Suprapubic skin (tissue), 4 donors: ENCODE data around the gene GDAP1L1. TPM values are rescaled to one million over a fixed set of nuclear protein-coding genes. Genes with fewer than 3 reads are reported as not detected.
"Not testable (repeated sequence)": the region's sequence is repeated elsewhere in the genome, so short reads cannot be mapped to it uniquely, and the experiment has no call there.

Source experiments
- DNase-seq, 2 donors: peaks; one replicate each; pipeline ENCODE4 v3.0.0-alpha.2; 2019; ENCODE audit warnings: low spot score in 2 of 2
- H3K27ac ChIP-seq: fragments of 200-600 bp; sonication (generic); one replicate; pipeline ENCODE4 v1.5.1; 2019
- H3K27me3 ChIP-seq: fragments of 200-600 bp; sonication (generic); one replicate; pipeline ENCODE4 v1.5.1; 2019
- H3K36me3 ChIP-seq: fragments of 200-600 bp; sonication (generic); one replicate; pipeline ENCODE4 v1.5.1; 2019
- H3K4me1 ChIP-seq: fragments of 200-600 bp; sonication (generic); one replicate; pipeline ENCODE4 v1.5.1; 2019
- H3K4me3 ChIP-seq: fragments of 200-600 bp; sonication (generic); one replicate; pipeline ENCODE4 v1.5.1; 2019; ENCODE audit warnings: mild to moderate bottlenecking
- H3K9me3 ChIP-seq: fragments of 200-600 bp; sonication (generic); one replicate; pipeline ENCODE4 v1.5.1; 2019
- CTCF ChIP-seq, 2 donors: fragments of 200-600 bp in 1 of 2; fragments of 450-650 bp in 1 of 2; sonication (generic) in 1 of 2; IDR thresholded peaks; one replicate each; pipeline ENCODE4 v1.5.1; 2016 to 2019; ENCODE audit warnings: antibody characterized with exemption in 2 of 2, mild to moderate bottlenecking in 1 of 2, moderate library complexity in 1 of 2
- EP300 ChIP-seq: sonication (generic); formaldehyde crosslinking; IDR thresholded peaks from one replicate; pipeline ENCODE4 v1.6.1; 2017; ENCODE audit warnings: antibody characterized with exemption
- POLR2A ChIP-seq, 2 donors: fragments of 450-650 bp; IDR thresholded peaks; one replicate each; pipeline ENCODE4 v1.6.1; 2017; ENCODE audit warnings: antibody characterized with exemption in 2 of 2, mild to moderate bottlenecking in 2 of 2, moderate library complexity in 2 of 2
- POLR2AphosphoS5 ChIP-seq, 3 donors: sonication (generic); formaldehyde crosslinking; IDR thresholded peaks; one replicate each; pipeline ENCODE4 v1.6.1; 2017; ENCODE audit warnings: antibody characterized with exemption in 3 of 3
- WGBS: methylation state at CpG from one replicate; pipeline ENCODE4 v1.1.5; 2018; 5-methylcytosine and 5-hydroxymethylcytosine counted together
- total RNA-seq, 4 donors: library from RNA; depleted of rRNA; stranded (reverse); fragments of >200 nt; gene quantifications; one replicate each; pipeline ENCODE4 v1.1.0, GENCODE V29; 2016

Gene GDAP1L1
- total RNA-seq, 4 donors from 2014 or later, result not detected

- no peaks in the 10 kb centered on the region for H3K36me3 ChIP-seq
- H3K9me3 ChIP-seq, result no peaks in the 10 kb centered on the region
- no peaks in the 10 kb centered on the region for H3K27me3 ChIP-seq
- no peak for TF ChIP-seq EP300
- no peak for TF ChIP-seq CTCF (IDR thresholded peaks at IDR 0.05)
- no peak for TF ChIP-seq POLR2AphosphoS5 (IDR thresholded peaks at IDR 0.05)
- TF ChIP-seq POLR2A (IDR thresholded peaks at IDR 0.05), result no peak
- no peak for DNase-seq
- WGBS, result 92% methylated on average over 6 of the region's 6 CpGs
- H3K27ac ChIP-seq, result no peak overlapping the region
- H3K4me3 ChIP-seq, result no peak overlapping the region
- no peaks in the 10 kb centered on the region for H3K4me1 ChIP-seq
These were observed 13.6 kb upstream of the GDAP1L1 start for GRCh38 chr20:44233436-44234016.

GRCh38 chr20:44234566-44235317 lies 12.4 kb upstream of the GDAP1L1 start:
- Histone ChIP-seq H3K36me3 (no peaks in the 10 kb centered on the region), H3K9me3 (no peaks in the 10 kb centered on the region), H3K27me3 (no peaks in the 10 kb centered on the region), H3K27ac (no peak overlapping the region), H3K4me3 (no peak overlapping the region), H3K4me1 (no peaks in the 10 kb centered on the region)
- 90% methylated on average over 14 of the region's 14 CpGs for WGBS
- DNase-seq, result no peak
- no peak for TF ChIP-seq POLR2AphosphoS5 (IDR thresholded peaks at IDR 0.05)
- no peak for TF ChIP-seq EP300
- no peak for TF ChIP-seq POLR2A (IDR thresholded peaks at IDR 0.05)
- no peak for TF ChIP-seq CTCF (IDR thresholded peaks at IDR 0.05)

- DNase-seq, result no peak
- 96% methylated on average over 2 of the region's 2 CpGs for WGBS
- no peaks in the 10 kb centered on the region for H3K4me1 ChIP-seq
- TF ChIP-seq POLR2AphosphoS5 (IDR thresholded peaks at IDR 0.05), result no peak
- no peak for TF ChIP-seq EP300
- TF ChIP-seq CTCF (IDR thresholded peaks at IDR 0.05), result no peak
- no peak for TF ChIP-seq POLR2A (IDR thresholded peaks at IDR 0.05)
- H3K36me3 ChIP-seq, result no peaks in the 10 kb centered on the region
- no peaks in the 10 kb centered on the region for H3K9me3 ChIP-seq
- H3K27me3 ChIP-seq, result no peaks in the 10 kb centered on the region
- H3K4me3 ChIP-seq, result no peak overlapping the region
- no peak overlapping the region for H3K27ac ChIP-seq
These were observed 11.4 kb upstream of the GDAP1L1 start for GRCh38 chr20:44235702-44236101.

GRCh38 chr20:44236840-44237239 lies 10.3 kb upstream of the GDAP1L1 start:
- not testable (repeated sequence) for H3K27ac ChIP-seq, H3K36me3 ChIP-seq, H3K4me3 ChIP-seq, H3K27me3 ChIP-seq, H3K4me1 ChIP-seq, H3K9me3 ChIP-seq, DNase-seq
- 68% methylated on average over 2 of the region's 2 CpGs for WGBS

- Histone ChIP-seq H3K27ac (no peak overlapping the region), H3K27me3 (peaks cover 1% of the 10 kb centered on the region), H3K9me3 (no peaks in the 10 kb centered on the region), H3K4me1 (no peaks in the 10 kb centered on the region), H3K36me3 (no peaks in the 10 kb centered on the region), H3K4me3 (no peak overlapping the region)
- DNase-seq, result no peak
- 96% methylated on average over 2 of the region's 2 CpGs for WGBS
- TF ChIP-seq POLR2A (IDR thresholded peaks at IDR 0.05), result no peak
- TF ChIP-seq EP300, result no peak
- TF ChIP-seq CTCF (IDR thresholded peaks at IDR 0.05), result no peak
- no peak for TF ChIP-seq POLR2AphosphoS5 (IDR thresholded peaks at IDR 0.05)
These were observed 5.3 kb upstream of the GDAP1L1 start for GRCh38 chr20:44241796-44242195.
